LoVo (cell line): ENCODE measurements around the gene GOLGA8R.
"Not testable (repeated sequence)": the region's sequence is repeated elsewhere in the genome, so short reads cannot be mapped to it uniquely, and the experiment has no call there.

Source experiments
- DNase-seq: peaks from one replicate; pipeline ENCODE4 v3.0.0-alpha.2; 2016; ENCODE audit warnings: low spot score

Gene GOLGA8R, protein sequence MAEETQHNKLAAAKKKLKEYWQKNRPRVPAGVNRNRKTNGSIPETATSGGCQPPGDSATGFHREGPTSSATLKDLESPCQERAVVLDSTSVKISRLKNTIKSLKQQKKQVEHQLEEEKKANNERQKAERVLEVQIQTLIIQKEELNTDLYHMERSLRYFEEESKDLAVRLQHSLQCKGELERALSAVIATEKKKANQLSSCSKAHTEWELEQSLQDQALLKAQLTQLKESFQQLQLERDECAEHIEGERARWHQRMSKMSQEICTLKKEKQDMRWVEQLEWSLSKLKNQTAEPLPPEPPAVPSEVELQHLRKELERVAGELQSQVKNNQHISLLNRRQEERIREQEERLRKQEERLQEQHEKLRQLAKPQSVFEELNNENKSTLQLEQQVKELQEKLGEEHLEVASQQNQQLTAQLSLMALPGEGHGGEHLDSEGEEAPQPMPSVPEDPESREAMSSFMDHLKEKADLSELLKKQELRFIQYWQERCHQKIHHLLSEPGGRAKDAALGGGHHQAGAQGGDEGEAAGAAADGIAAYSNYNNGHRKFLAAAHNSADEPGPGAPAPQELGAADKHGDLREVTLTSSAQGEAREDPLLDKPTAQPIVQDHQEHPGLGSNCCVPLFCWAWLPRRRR

DNA sequence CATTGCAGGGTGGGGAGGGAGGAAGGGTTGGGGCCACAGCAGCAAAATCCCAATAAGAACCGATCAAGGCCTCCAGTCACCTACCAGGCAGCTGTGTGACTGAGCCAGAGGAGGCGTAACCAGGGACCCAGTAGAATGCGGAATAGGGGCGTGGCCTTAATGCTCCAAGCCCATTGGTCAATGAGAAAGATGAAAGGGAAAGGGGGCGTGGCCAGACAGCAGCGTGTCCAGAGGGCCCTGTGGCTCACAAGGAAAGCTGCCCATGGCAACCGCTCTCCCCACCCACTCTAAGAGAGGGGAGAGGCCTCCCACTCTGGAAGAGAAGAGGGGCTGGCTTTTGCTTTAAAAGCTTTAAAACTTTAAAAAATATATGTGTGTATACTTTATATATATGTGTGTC, at the start of gene GOLGA8R:
TSS of gene GOLGA8R (minus strand) at position 101 of the 400 bp plus-strand sequence. CDS start at position 3, 98 bp downstream.
- DNase-seq = not testable (repeated sequence)

DNA sequence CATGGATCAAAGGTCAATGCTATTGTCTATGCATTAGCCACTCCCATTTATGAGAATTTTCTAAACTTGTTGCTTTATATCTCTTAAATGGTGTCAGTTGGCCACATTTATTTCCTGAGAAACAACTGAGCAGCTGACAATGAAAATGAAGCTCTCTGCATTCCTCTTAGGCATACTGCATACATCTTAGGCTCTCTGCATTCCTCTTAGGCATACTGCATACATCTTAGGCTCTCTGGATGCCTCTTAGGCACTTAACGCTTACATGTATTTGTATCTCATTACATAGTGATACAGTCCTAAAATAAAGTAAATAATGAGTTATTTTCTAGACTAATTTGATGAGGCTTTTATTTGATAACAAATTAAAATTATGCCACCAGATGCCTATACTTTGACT, 49.8 kb upstream of the GOLGA8R start:
- DNase-seq = not testable (repeated sequence)

DNA sequence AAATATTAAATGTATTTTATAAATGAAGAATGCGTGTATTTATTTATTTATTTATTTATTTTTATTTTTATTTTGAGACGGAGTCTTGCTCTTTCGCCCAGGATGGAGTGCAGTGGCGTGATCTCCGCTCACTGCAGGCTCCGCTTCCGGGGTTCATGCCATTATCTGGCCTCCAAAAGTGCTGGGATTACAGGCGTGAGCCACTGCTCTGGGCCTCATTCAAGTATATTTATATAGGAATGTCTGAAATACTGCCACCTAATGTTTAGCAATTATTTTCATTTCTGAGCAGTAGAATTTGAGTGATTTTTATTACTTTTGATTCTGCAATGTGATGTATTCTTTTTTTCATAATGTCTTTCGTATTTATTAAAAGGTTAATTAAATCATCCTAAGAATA, 48.1 kb upstream of the GOLGA8R start:
- DNase-seq = not testable (repeated sequence)

DNA sequence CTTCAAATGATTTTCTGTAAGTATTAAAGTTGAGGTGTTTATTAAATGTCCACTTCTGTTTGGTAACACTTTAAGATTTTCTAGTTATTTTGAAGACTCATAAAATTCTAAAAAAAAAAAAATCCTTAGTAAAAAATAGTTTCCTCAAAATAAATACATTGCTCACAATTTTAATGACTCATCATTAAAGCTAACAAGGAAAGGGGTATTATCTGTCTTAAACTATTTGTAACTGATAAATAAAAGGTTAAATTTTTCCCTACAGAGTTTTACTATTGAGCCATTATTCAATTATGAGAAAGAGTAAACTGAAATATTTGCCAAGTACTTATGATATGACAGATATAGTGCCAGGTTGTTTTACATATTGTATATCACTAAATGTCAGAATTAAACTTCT, 38.6 kb upstream of the GOLGA8R start:
- DNase-seq = not testable (repeated sequence)

DNA sequence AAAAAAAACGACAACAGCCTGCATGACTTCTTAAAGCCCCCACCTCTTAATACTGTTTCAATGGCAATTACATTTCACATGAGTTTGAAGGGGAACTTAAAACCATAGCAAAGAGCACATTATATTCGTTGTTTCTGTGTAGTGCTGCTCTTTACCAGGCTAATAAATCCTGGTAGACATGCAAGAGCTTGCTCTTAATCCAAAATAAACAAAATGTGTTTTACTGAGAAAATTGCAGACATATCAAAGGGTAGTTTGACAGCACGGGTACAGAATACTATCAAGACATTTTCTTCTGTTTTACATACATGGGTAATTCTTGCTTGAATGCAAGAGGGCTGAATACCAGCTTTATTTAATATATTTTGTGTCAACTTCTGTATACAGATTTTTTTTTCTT, 24.3 kb upstream of the GOLGA8R start:
- not testable (repeated sequence) for DNase-seq

DNA sequence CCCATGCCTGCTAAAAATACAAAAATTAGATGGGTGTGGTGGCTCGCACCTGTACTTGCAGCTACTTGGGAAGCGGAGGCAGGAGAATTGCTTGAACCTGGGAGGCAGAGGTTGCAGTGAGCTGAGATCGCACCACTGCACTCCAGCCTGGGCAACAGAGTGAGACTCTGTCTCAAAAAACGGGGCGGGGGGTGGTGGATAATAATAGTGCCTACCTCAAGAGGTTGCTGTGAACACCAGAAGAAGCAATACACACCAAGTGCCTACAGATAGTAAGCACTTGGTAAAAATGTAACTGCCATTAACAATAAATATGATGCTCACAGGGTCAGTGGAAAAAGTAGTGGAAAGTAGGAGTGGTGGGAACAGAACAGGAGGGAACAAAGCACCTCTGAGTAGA, 21.8 kb upstream of the GOLGA8R start:
- DNase-seq = not testable (repeated sequence)

DNA sequence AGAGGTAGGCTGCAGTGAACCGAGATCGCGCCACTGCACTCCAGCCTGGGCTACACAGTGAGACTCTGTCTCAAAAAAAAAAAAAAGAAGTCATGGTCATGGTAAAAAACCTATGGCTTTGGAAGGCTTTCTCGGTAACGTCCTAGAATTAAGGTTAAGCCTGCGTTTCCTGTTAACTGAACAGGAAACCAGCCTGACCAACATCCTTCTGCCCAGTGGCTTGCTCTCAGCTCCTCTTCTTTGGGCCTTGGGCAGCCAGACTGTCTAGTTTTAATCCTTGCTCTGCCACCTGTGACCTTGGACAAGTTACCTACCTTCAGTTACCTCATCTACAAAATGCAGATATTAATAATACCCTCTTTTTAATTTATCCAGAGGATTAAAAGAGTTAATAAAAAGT, 6.7 kb upstream of the GOLGA8R start:
- not testable (repeated sequence) for DNase-seq

DNA sequence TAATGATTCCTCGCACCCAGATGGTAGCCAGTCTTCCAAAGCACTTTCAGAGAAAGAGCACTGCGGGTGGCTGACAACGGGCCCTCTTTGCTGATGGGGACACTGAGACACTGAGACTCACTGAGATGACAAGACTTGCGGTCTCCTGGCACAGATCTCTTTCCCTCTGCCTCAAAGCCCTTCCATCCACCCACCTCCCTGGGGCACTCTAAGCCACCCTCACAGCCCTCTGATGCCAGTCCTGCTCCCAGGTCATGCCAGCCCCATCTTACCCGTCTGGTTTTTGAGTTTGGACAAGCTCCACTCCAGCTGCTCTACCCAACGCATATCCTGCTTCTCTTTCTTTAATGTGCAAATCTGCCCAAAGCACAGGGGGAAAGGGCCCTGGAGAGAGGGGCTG, 6.4 kb downstream of the GOLGA8R start:
- DNase-seq = not testable (repeated sequence)

DNA sequence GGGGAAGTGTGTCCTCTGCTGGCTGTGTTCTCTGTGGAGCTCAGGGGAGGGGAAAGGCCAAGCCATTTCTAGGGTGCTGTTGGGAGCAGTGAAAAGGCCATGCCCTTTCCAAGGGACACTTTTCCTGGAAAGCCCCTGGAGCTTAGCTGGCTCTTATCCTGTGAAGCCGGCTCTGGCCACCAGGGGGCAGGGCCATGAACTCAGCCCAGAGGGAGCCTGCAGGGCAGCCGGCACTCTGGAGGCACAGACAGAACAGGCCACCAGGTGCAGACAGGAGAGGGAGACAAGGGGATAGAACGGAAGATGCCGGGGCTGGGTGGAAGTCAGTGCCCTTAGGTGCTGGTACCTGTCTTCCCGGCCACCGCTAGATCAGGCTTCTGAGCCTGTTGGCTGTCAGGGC, 15.1 kb downstream of the GOLGA8R start:
- not testable (repeated sequence) for DNase-seq

DNA sequence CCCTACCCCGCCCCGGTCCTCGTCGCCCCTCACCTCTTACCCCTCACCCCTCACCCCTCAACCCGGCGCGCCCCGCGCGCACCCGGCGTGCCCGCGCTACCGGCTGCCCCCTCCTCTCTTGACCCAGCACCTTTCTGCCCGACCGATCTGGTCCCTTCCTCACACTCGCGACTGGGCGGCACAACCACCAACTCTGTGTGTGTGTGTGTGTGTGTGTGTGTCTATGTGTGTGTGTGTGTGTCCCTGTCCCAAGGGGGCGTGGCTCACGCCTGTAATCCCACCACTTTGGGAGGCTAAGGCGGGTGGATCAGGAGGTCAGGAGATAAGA, 20.4 kb downstream of the GOLGA8R start:
- not testable (repeated sequence) for DNase-seq

DNA sequence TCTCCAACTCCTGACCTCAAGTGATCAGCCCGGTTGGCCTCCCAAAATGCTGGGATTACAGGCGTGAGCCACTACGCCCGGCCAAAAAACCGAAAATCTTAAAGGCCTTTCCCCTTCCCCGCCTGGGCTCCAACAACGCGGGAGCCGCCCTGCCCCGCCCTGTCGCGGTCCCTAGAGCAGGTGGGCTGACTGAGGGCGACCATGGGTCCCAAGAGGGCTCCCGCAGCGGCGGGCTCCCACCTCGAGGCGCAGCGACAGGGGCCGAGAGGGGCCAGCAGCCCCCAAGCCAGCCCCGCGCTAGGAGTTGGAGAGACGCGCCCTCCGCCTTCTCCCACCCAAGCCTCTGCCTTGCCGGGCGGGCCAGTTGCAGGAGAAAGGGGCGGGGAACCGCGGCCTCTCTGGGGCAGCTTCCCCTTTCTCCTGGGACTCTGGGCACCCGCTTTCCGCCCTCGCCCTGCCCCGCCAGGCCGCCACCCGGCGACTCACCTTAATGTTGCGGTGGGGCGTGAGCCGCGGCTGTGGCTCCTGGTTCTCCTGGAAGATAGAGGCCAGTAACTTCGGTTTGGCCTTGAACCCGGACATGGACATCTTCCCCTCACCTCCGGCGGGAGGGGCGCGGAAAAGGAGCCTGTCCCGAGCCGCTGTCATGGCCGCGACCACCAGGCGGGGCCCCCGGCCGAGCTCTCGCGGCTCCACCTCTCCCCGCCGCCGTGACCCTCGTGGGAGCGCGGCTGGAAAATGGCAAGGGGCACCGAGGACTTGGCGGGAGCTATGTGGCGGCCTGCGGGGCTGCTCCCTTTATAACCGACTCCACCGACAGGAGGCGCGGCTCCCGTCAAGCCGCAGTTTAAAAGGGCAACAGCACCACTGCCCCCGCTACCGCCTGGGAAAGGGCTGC, 21.0 kb downstream of the GOLGA8R start, which contains the start of gene CHRFAM7A:
TSS of gene CHRFAM7A (minus strand) at position 775 of the 898 bp plus-strand sequence. CDS start 10,189 bp downstream, outside the sequence.
- DNase-seq = not testable (repeated sequence)

DNA sequence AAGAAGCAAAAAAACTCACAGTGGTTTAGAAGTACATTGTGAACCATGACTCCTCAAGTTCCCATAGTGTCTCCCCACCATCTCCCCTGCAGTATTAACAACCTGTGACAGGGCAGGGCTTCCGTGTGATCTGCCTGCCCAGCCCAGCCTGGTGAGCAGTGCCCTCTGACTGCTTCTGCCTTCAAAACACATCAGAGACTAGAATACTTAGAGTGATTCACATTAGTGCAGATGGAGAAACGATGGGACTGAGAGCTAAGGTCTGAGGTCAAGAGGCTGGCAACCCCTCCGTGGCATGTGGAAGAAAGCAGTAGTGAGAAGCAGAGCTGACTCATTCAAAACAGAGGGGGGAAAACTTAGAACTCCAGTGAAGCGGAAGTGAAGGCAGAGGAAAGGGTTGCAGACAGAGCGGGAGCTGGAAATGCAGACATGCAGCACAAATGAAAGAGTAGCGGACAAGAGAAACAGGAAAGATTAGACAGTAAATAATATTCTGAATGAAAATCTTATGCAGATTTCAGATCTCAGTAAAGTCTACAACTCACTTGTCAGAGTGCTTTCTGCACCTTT, 27.7 kb downstream of the GOLGA8R start:
- DNase-seq = not testable (repeated sequence)

DNA sequence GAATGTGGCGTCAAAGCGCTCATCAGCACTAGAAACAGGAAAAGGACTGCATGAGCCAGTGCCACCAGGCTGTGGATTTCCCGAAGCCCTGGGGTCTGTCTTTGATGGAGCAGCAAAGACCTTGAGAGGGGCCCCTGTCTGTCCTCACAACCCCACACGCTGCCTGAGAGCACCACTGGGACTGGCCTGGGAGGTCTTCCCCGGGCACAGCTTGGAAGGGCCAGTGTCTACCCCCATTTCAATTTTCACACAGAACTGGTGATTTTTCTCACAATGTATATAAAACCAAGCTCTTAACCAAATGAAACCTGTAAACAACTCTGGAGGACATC, 37.0 kb downstream of the GOLGA8R start:
- DNase-seq = not testable (repeated sequence)

DNA sequence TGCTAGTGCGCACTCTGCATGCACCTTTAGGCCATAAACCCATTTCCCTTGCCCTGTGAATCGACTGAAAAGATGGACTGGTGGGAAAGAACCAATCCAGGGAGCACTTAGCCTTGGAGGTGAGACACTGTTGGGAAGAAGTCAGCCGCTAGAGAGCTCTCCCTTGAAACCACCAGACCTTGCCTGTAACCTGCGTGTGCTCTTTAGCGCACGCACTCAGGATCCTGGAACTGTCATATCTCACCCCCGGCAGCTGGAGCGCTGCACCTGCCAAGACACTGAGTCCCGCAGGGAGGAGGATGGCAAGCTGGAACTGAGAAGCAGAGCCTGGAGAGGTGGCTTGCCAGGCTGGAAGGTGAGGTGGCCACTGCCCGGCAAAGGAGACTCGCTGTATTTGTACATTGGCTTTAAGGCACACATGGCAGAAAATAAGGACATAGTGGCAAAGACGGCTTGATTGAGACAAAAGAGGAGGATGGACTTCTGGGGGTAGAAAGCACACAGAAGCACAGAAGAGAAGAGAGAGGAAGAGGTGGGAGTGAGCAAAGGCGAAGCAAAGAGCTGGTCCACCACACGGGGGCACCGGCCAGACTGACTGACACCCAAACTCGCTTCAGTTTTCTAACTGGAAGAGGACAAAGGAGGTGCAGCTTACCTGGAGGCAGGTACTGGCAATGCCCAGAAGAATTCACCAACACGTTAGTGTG, 37.5 kb downstream of the GOLGA8R start:
- DNase-seq = not testable (repeated sequence)

DNA sequence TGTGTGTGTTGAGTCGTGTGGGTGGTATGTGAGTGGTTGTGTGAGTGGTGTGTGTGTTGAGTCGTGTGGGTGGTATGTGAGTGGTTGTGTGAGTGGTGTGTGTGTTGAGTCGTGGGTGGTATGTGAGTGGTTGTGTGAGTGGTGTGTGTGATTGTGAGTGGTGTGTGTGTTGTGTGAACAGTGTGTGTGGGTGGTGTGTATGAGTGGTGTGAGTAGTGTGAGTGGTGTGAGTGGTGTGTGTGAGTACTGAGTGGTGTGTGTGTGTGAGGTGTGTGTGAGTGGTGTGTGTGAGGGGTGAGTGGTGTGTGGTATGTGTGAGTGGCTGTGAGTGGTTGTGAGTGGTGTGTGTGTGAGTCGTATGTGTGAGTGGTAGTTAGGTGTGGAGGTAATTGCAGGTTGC, 38.2 kb downstream of the GOLGA8R start:
- not testable (repeated sequence) for DNase-seq

DNA sequence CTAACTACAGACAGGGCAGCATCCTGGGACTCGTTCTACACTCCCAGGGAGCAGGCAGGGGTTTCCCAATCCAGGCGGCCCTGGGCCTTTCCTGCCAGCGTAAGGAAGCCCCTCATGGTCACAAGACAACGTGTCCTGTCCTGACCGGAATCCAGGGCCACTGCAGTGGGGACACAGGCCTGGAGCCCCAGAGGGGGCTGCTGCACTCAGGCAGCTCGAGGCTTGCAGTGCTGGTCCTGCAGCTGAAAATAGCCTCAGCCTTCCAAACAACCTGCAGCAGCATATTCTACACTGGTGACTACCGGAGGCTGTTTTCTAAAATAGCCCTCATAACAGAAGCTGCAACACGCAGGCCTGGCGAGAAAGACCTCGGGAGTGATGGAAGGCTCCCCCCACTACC, 39.2 kb downstream of the GOLGA8R start:
- DNase-seq = not testable (repeated sequence)

DNA sequence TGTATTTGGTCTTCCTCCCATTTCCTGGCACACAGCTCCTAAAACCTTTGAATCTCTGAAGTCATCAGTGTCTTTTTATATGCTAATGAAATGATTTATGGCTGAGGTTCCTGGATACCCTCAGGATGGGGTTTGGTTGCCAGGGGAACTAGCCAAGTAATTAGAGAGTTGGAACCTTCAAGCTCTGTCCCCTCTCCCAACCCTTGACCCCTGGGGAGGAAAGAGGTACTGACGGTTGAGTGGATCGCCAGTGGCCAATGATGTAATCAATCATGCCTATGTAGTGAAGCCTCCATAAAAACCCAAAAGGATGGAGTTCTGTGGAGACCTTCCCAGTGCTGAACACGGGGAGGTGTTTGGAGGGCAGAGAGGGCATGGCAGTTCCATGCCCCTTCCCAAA, 45.8 kb downstream of the GOLGA8R start:
- DNase-seq = not testable (repeated sequence)

DNA sequence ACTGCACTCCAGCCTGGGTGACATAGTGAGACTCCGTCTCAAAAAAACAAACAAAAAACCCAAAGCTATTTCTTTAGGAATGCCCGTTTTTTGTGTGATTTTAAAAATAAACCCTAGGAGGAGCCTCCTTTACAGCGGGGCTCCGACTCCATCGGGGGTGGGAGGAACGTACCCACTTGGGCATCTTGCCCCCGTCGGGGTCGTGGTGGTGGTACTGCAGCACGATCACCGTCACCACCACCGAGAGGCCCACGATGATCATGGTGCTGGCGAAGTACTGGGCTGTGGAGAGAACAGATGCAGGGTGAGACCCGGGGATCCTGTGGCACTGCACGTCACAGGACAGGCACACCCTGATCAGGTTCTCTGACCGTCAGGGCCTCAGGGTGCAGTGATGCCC, 46.8 kb downstream of the GOLGA8R start:
- not testable (repeated sequence) for DNase-seq

DNA sequence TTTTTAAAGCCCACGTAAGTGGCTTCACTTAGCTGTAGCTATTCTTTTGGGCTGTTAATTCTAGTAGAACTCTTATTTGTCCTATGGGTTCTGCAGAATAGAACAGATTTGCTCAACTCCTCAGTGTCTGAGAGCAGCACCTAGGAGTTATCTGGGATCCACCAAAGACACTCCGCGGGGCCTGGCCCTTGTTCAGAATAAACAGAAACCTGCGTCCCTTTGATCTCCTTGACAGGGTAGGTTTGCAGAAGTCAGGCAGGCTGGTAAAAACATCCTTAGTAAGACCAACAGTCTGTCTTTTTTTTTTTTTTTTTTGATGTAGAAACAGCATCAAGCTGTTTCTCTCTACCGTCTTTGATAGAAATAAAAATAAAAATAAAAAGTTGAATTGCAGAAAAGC, 52.7 kb downstream of the GOLGA8R start:
- not testable (repeated sequence) for DNase-seq

DNA sequence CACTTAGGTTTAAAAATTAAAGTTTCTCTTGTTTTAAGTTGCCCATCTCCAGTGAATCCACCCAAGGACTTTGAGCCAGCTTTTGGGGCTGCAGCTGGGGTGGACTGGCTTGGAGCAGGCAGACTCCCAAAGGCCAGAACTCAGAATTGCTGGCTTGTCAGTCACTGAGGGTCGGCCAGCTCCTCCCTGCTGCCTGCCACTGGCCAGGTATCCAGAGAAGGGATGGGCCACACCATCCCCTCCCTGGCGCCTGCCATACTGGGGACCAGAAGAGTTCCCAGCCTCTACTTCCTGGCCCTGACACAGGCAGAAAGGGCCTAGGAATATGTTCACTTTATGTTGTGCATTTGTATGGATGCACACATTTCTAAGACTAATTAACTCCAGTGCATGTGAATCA, 53.1 kb downstream of the GOLGA8R start:
- not testable (repeated sequence) for DNase-seq

DNA sequence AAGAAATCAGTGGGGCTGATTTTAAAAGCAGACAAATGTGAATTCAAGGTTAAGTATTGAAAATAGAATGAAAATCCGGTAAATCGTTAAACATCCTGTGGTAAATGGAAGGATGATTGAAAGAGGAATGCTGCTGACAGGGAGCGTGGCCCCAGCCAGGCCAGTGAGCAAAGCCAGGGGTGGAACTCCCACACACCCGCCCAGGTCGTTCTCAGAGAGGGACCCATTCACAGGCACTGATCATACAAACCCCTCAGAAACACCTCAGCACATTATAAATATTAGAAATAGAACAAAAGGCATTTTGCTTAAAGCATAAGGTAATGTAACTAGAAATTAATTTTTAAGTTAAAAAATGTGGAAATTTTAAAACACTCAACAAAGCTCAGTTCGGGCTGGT, 59.0 kb downstream of the GOLGA8R start:
- not testable (repeated sequence) for DNase-seq
